ENCODE data around the gene PLCH2.

- TF ChIP-seq, protein P1, sequence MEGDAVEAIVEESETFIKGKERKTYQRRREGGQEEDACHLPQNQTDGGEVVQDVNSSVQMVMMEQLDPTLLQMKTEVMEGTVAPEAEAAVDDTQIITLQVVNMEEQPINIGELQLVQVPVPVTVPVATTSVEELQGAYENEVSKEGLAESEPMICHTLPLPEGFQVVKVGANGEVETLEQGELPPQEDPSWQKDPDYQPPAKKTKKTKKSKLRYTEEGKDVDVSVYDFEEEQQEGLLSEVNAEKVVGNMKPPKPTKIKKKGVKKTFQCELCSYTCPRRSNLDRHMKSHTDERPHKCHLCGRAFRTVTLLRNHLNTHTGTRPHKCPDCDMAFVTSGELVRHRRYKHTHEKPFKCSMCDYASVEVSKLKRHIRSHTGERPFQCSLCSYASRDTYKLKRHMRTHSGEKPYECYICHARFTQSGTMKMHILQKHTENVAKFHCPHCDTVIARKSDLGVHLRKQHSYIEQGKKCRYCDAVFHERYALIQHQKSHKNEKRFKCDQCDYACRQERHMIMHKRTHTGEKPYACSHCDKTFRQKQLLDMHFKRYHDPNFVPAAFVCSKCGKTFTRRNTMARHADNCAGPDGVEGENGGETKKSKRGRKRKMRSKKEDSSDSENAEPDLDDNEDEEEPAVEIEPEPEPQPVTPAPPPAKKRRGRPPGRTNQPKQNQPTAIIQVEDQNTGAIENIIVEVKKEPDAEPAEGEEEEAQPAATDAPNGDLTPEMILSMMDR (IDR thresholded peaks at IDR 0.05): no peak
- no peak for TF ChIP-seq EZH2 (IDR thresholded peaks at IDR 0.05; ENCODE audit: borderline replicate concordance, insufficient read depth, low read depth, low read length, poor library complexity, severe bottlenecking)
These were observed 3.1 kb downstream of the PLCH2 start for GRCh38 chr1:2479186-2479585.

Data from B cell (primary cell).